Caco-2 (cell line): Measurements from ENCODE around the gene SNX27. TPM values are rescaled to one million over a fixed set of nuclear protein-coding genes. Genes with fewer than 3 reads are reported as not detected.
A peak's percentile ranks its signal among the peaks of the same experiment; 100 is the strongest.

Experiments used
- BruUV-seq: library from RNA; stranded (reverse); fragments of 400-500 nt; replicated peaks from 2 replicates; lab custom pipeline; 2021; lab: Mats Ljungman, UMichigan
- CTCF ChIA-PET: fragments of 300-600 bp; sonication (Branson Sonifier 250); formaldehyde crosslinking; loops from one replicate; lab custom pipeline; 2022; ENCODE audit warnings: antibody characterized with exemption; lab: Charles Lee
- POLR2A ChIA-PET: fragments of 300-600 bp; sonication (Branson Sonifier 250); formaldehyde crosslinking; loops from one replicate; lab custom pipeline; 2022; ENCODE audit warnings: antibody characterized with exemption; lab: Charles Lee
- DNase-seq, 2 experiments: peaks; one replicate each; pipeline versions ENCODE4 v3.0.0 to v3.0.0-alpha.2; 2020 to 2022
- H3K27me3 ChIP-seq: replicated peaks from 2 replicates; pipeline ENCODE4 v1.6.0; 2011; ENCODE audit warnings: low read length; ENCODE audit not compliant: control insufficient read depth, insufficient read depth
- H3K36me3 ChIP-seq: 2 replicates; pipeline ENCODE4 v1.5.1; 2011; ENCODE audit warnings: low read length; ENCODE audit not compliant: control insufficient read depth, insufficient read depth
- H3K4me1 ChIP-seq: fragments of 250-450 bp; sonication (Bioruptor Pico); 2 replicates; pipeline ENCODE4 v1.5.1; 2020; ENCODE audit warnings: mild to moderate bottlenecking
- H3K4me3 ChIP-seq: 2 replicates; pipeline ENCODE4 v1.5.1; 2011; ENCODE audit warnings: low read depth, mild to moderate bottlenecking, control low read depth, low read length
- H3K9me3 ChIP-seq: fragments of 250-450 bp; sonication (Bioruptor Pico); 2 replicates; pipeline ENCODE4 v1.5.1; 2020; ENCODE audit warnings: mild to moderate bottlenecking, moderate library complexity
- H3K27ac Mint-ChIP-seq: one replicate; pipeline ENCODE4 v1.8.0; 2022; ENCODE audit warnings: mixed read lengths; ENCODE audit not compliant: unreplicated experiment
- H3K27me3 Mint-ChIP-seq: one replicate; pipeline ENCODE4 v1.8.0; 2022; ENCODE audit warnings: mixed read lengths; ENCODE audit not compliant: insufficient read depth, unreplicated experiment
- H3K36me3 Mint-ChIP-seq: one replicate; pipeline ENCODE4 v1.8.0; 2022; ENCODE audit warnings: mild to moderate bottlenecking, mixed read lengths; ENCODE audit not compliant: insufficient read depth, unreplicated experiment
- H3K4me1 Mint-ChIP-seq: one replicate; pipeline ENCODE4 v1.8.0; 2022; ENCODE audit warnings: low read depth, mixed read lengths; ENCODE audit not compliant: unreplicated experiment
- H3K4me3 Mint-ChIP-seq: one replicate; pipeline ENCODE4 v1.8.0; 2022; ENCODE audit warnings: mild to moderate bottlenecking, moderate library complexity, mixed read lengths; ENCODE audit not compliant: unreplicated experiment
- H3K9me3 Mint-ChIP-seq: one replicate; pipeline ENCODE4 v1.8.0; 2022; ENCODE audit warnings: mixed read lengths; ENCODE audit not compliant: unreplicated experiment
- intact Hi-C: fragments of 100-400 bp; cut with micrococcal nuclease; formaldehyde crosslinking; loops from one replicate; pipeline ENCODE4 v1.10.0; 2022; ENCODE audit not compliant: unreplicated experiment
- total RNA-seq: library from RNA; stranded (reverse); gene quantifications from 2 replicates; pipeline ENCODE4 v1.2.3, GENCODE V29; 2022
- TF ChIP-seq, protein P1 (sequence below), 2 experiments: fragments of 200-600 bp in 1 of 2; IDR thresholded peaks; 1 replicate in 1 of 2; 2 replicates in 1 of 2; pipeline versions ENCODE4 v1.5.1 to v1.8.0; 2011 to 2022; ENCODE audit warnings: antibody characterized with exemption in 1 of 2, control low read depth in 1 of 2, inconsistent platforms in 1 of 2, low read depth in 1 of 2, low read length in 1 of 2, mild to moderate bottlenecking in 1 of 2, moderate library complexity in 1 of 2; ENCODE audit not compliant: insufficient read depth in 1 of 2, severe bottlenecking in 1 of 2, unreplicated experiment in 1 of 2

The SNX27 gene
- total RNA-seq, 1 experiment from 2014 or later = 47.2 TPM

DNA sequence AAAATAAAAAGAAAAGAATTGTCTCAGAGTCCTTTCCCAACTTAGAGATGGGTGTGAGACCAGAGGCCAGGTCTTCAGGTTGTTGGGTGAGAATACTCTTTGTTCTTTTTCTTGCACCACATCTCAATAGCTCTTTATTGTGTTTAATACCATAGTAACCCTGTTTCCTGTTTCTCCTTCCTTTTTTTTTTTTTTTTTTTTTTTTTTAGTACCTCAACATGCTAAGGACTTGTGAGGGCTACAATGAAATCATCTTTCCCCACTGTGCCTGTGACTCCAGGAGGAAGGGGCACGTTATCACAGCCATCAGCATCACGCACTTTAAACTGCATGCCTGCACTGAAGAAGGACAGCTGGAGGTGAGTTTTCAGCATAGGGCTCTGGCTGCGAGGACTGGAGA, 80.4 kb downstream of the SNX27 start:
- H3K4me3 ChIP-seq = no peak overlapping the region
- intact Hi-C loops = loop anchor here (5.0 kb wide), 1 partner anchor 100 kb away; no protein-coding TSS in a partner anchor
- H3K36me3 ChIP-seq = no peaks in the 10 kb centered on the region; the same call in 1 of the 2 replicates
- BruUV-seq = no TSS peak
- CTCF ChIA-PET = interaction anchor here (0.6 kb wide), 1 partner anchor 254 kb away, joined by 6 read pairs; no protein-coding TSS in a partner anchor
- Mint-ChIP-seq H3K36me3 (peaks cover 46% of the 10 kb centered on the region), H3K4me3 (no peak overlapping the region), H3K27ac (no peak overlapping the region), H3K27me3 (no peaks in the 10 kb centered on the region), H3K9me3 (no peaks in the 10 kb centered on the region), H3K4me1 (no peaks in the 10 kb centered on the region)
- POLR2A ChIA-PET = no interaction called here
- DNase-seq = no peak
- TF ChIP-seq, protein P1, sequence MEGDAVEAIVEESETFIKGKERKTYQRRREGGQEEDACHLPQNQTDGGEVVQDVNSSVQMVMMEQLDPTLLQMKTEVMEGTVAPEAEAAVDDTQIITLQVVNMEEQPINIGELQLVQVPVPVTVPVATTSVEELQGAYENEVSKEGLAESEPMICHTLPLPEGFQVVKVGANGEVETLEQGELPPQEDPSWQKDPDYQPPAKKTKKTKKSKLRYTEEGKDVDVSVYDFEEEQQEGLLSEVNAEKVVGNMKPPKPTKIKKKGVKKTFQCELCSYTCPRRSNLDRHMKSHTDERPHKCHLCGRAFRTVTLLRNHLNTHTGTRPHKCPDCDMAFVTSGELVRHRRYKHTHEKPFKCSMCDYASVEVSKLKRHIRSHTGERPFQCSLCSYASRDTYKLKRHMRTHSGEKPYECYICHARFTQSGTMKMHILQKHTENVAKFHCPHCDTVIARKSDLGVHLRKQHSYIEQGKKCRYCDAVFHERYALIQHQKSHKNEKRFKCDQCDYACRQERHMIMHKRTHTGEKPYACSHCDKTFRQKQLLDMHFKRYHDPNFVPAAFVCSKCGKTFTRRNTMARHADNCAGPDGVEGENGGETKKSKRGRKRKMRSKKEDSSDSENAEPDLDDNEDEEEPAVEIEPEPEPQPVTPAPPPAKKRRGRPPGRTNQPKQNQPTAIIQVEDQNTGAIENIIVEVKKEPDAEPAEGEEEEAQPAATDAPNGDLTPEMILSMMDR (IDR thresholded peaks at IDR 0.05; ENCODE audit: insufficient read depth in 1 of 2, low read depth in 1 of 2, low read length in 1 of 2, severe bottlenecking in 1 of 2, unreplicated experiment in 1 of 2) = no peak
- no peaks in the 10 kb centered on the region for H3K4me1 ChIP-seq
- no peaks in the 10 kb centered on the region for H3K9me3 ChIP-seq
- no peaks in the 10 kb centered on the region for H3K27me3 ChIP-seq

DNA sequence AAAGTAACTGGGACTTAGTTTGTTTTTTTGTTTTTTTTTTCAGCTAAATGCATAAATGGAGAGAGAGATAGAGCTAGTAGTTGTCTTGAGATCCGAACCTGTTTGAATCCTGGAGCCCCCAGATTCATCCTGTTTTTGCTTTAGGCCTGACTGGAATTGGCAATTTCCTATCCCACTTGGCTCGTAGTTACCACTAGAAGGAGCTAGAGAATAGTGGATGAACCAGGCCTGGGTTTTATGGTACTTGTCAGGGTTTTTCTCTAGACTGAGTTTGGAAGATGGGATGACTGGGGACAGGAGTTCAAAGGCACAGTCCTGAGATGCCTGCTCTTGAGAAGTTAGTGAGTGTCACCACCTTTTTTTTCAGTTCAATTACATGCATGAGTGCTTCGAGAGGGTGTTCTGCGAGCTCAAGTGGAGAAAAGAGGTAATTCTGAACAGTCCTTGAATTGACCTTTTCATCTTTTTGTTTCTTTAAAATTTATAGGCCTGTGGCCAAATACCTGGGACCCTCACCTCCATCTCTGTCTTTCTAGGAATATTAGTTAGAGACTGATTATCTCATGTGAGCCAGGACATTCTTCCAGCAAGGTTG, 81.3 kb downstream of the SNX27 start:
- Mint-ChIP-seq H3K27ac (no peak overlapping the region), H3K4me3 (no peak overlapping the region)
- BruUV-seq = no TSS peak

GRCh38 chr1:151701515-151701914, 89.7 kb downstream of the SNX27 start:
- ChIA-PET CTCF (no interaction called here), POLR2A (no interaction called here)
- H3K4me1 Mint-ChIP-seq = peaks cover 4% of the 10 kb centered on the region
- H3K4me3 Mint-ChIP-seq = no peak overlapping the region
- H3K9me3 Mint-ChIP-seq = no peaks in the 10 kb centered on the region
- no TSS peak for BruUV-seq
- TF ChIP-seq, protein P1 (IDR thresholded peaks at IDR 0.05; ENCODE audit: insufficient read depth in 1 of 2, low read depth in 1 of 2, low read length in 1 of 2, severe bottlenecking in 1 of 2, unreplicated experiment in 1 of 2) = no peak
- peaks cover 13% of the 10 kb centered on the region for H3K36me3 Mint-ChIP-seq
- H3K9me3 ChIP-seq = no peaks in the 10 kb centered on the region
- H3K27ac Mint-ChIP-seq = no peak overlapping the region
- no peaks in the 10 kb centered on the region for H3K27me3 Mint-ChIP-seq
- peaks cover 3% of the 10 kb centered on the region; the same call in 1 of the 2 replicates for H3K4me1 ChIP-seq
- no peak overlapping the region for H3K4me3 ChIP-seq
- no peaks in the 10 kb centered on the region for H3K27me3 ChIP-seq
- intact Hi-C loops = no loop called here
- no peak for DNase-seq
- H3K36me3 ChIP-seq = no peaks in the 10 kb centered on the region

More for the DNA sequence above, 81.3 kb downstream of the SNX27 start:
- Mint-ChIP-seq H3K27me3 (no peaks in the 10 kb centered on the region), H3K9me3 (no peaks in the 10 kb centered on the region), H3K36me3 (peaks cover 38% of the 10 kb centered on the region), H3K4me1 (no peaks in the 10 kb centered on the region)
- CTCF ChIA-PET = interaction anchor here (0.6 to 1.2 kb wide), 5 partner anchors 21 to 153 kb away, joined by 4 to 14 read pairs (median 4); partner anchors contain the start of genes C2CD4D and TUFT1
- peak in 1 of 2 experiments; percentile 54 for DNase-seq
- intact Hi-C loops = loop anchor here (1.0 to 5.0 kb wide), 3 partner anchors 42 to 143 kb away; no protein-coding TSS in a partner anchor
- Histone ChIP-seq H3K4me1 (no peaks in the 10 kb centered on the region), H3K9me3 (no peaks in the 10 kb centered on the region), H3K36me3 (no peaks in the 10 kb centered on the region; the same call in 1 of the 2 replicates), H3K27me3 (no peaks in the 10 kb centered on the region), H3K4me3 (no peak overlapping the region)
- TF ChIP-seq, protein P1 (IDR thresholded peaks at IDR 0.05; ENCODE audit: insufficient read depth in 1 of 2, low read depth in 1 of 2, low read length in 1 of 2, severe bottlenecking in 1 of 2, unreplicated experiment in 1 of 2) = peak; percentile 60 to 90
- POLR2A ChIA-PET = no interaction called here
